Suprapubic skin (tissue), 4 donors: ENCODE measurements around the gene ZFHX3. TPM values are rescaled to one million over a fixed set of nuclear protein-coding genes. Genes with fewer than 3 reads are reported as not detected.
A peak's percentile ranks its signal among the peaks of the same experiment; 100 is the strongest.

Experiments used
- DNase-seq, 2 donors: peaks; one replicate each; pipeline ENCODE4 v3.0.0-alpha.2; 2019; ENCODE audit warnings: low spot score in 2 of 2
- H3K27ac ChIP-seq: fragments of 200-600 bp; sonication (generic); one replicate; pipeline ENCODE4 v1.5.1; 2019
- H3K27me3 ChIP-seq: fragments of 200-600 bp; sonication (generic); one replicate; pipeline ENCODE4 v1.5.1; 2019
- H3K36me3 ChIP-seq: fragments of 200-600 bp; sonication (generic); one replicate; pipeline ENCODE4 v1.5.1; 2019
- H3K4me1 ChIP-seq: fragments of 200-600 bp; sonication (generic); one replicate; pipeline ENCODE4 v1.5.1; 2019
- H3K4me3 ChIP-seq: fragments of 200-600 bp; sonication (generic); one replicate; pipeline ENCODE4 v1.5.1; 2019; ENCODE audit warnings: mild to moderate bottlenecking
- H3K9me3 ChIP-seq: fragments of 200-600 bp; sonication (generic); one replicate; pipeline ENCODE4 v1.5.1; 2019
- EP300 ChIP-seq: sonication (generic); formaldehyde crosslinking; IDR thresholded peaks from one replicate; pipeline ENCODE4 v1.6.1; 2017; ENCODE audit warnings: antibody characterized with exemption
- POLR2A ChIP-seq, 2 donors: fragments of 450-650 bp; IDR thresholded peaks; one replicate each; pipeline ENCODE4 v1.6.1; 2017; ENCODE audit warnings: antibody characterized with exemption in 2 of 2, mild to moderate bottlenecking in 2 of 2, moderate library complexity in 2 of 2
- POLR2AphosphoS5 ChIP-seq, 3 donors: sonication (generic); formaldehyde crosslinking; IDR thresholded peaks; one replicate each; pipeline ENCODE4 v1.6.1; 2017; ENCODE audit warnings: antibody characterized with exemption in 3 of 3
- WGBS: methylation state at CpG from one replicate; pipeline ENCODE4 v1.1.5; 2018; 5-methylcytosine and 5-hydroxymethylcytosine counted together
- total RNA-seq, 4 donors: library from RNA; depleted of rRNA; stranded (reverse); fragments of >200 nt; gene quantifications; one replicate each; pipeline ENCODE4 v1.1.0, GENCODE V29; 2016
- TF ChIP-seq, protein P1 (sequence below), 2 donors: fragments of 200-600 bp in 1 of 2; fragments of 450-650 bp in 1 of 2; sonication (generic) in 1 of 2; IDR thresholded peaks; one replicate each; pipeline ENCODE4 v1.5.1; 2016 to 2019; ENCODE audit warnings: antibody characterized with exemption in 2 of 2, mild to moderate bottlenecking in 1 of 2, moderate library complexity in 1 of 2

The ZFHX3 gene
- total RNA-seq, 4 donors from 2014 or later, result 10.4 to 16.1 (median 12.8) TPM

- no peak overlapping the region for H3K4me3 ChIP-seq
- no peaks in the 10 kb centered on the region for H3K36me3 ChIP-seq
- H3K27ac ChIP-seq, result peak overlapping the region; percentile 95
- no peak for TF ChIP-seq POLR2AphosphoS5 (IDR thresholded peaks at IDR 0.05)
- TF ChIP-seq EP300, result no peak
- WGBS, result 90% methylated on average over 4 of the region's 4 CpGs
- H3K27me3 ChIP-seq, result no peaks in the 10 kb centered on the region
- H3K9me3 ChIP-seq, result no peaks in the 10 kb centered on the region
- no peak for DNase-seq
- H3K4me1 ChIP-seq, result peaks cover 46% of the 10 kb centered on the region
These were observed 1.6 kb upstream of the ZFHX3 start for GRCh38 chr16:73049511-73049910.

- Histone ChIP-seq H3K4me3 (peak overlapping the region; percentile 86), H3K27ac (peak overlapping the region; percentile 95), H3K36me3 (no peaks in the 10 kb centered on the region), H3K4me1 (peaks cover 46% of the 10 kb centered on the region), H3K9me3 (no peaks in the 10 kb centered on the region), H3K27me3 (no peaks in the 10 kb centered on the region)
- TF ChIP-seq, protein P1, sequence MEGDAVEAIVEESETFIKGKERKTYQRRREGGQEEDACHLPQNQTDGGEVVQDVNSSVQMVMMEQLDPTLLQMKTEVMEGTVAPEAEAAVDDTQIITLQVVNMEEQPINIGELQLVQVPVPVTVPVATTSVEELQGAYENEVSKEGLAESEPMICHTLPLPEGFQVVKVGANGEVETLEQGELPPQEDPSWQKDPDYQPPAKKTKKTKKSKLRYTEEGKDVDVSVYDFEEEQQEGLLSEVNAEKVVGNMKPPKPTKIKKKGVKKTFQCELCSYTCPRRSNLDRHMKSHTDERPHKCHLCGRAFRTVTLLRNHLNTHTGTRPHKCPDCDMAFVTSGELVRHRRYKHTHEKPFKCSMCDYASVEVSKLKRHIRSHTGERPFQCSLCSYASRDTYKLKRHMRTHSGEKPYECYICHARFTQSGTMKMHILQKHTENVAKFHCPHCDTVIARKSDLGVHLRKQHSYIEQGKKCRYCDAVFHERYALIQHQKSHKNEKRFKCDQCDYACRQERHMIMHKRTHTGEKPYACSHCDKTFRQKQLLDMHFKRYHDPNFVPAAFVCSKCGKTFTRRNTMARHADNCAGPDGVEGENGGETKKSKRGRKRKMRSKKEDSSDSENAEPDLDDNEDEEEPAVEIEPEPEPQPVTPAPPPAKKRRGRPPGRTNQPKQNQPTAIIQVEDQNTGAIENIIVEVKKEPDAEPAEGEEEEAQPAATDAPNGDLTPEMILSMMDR (IDR thresholded peaks at IDR 0.05), result no peak
- TF ChIP-seq EP300, result no peak
- TF ChIP-seq POLR2AphosphoS5 (IDR thresholded peaks at IDR 0.05), result no peak
- no peak for TF ChIP-seq POLR2A (IDR thresholded peaks at IDR 0.05)
- 93% methylated on average over 8 of the region's 8 CpGs for WGBS
- no peak for DNase-seq
These were observed 1.2 kb upstream of the ZFHX3 start for GRCh38 chr16:73049091-73049490.

GRCh38 chr16:73048292-73049080 is 558 bp upstream of the ZFHX3 start:
- peak in 1 of 2 donors; percentile 84 for DNase-seq
- H3K27ac ChIP-seq, result peak overlapping the region; percentile 95
- 41% methylated on average over 13 of the region's 57 CpGs for WGBS
- peak overlapping the region; percentile 86 for H3K4me3 ChIP-seq
- TF ChIP-seq, protein P1 (IDR thresholded peaks at IDR 0.05), result no peak
- TF ChIP-seq POLR2AphosphoS5 (IDR thresholded peaks at IDR 0.05) (peak in 1 of 3 donors; percentile 13), POLR2A (IDR thresholded peaks at IDR 0.05) (no peak)
- H3K36me3 ChIP-seq, result no peaks in the 10 kb centered on the region
- H3K27me3 ChIP-seq, result no peaks in the 10 kb centered on the region
- H3K4me1 ChIP-seq, result peaks cover 47% of the 10 kb centered on the region
- no peaks in the 10 kb centered on the region for H3K9me3 ChIP-seq

DNA sequence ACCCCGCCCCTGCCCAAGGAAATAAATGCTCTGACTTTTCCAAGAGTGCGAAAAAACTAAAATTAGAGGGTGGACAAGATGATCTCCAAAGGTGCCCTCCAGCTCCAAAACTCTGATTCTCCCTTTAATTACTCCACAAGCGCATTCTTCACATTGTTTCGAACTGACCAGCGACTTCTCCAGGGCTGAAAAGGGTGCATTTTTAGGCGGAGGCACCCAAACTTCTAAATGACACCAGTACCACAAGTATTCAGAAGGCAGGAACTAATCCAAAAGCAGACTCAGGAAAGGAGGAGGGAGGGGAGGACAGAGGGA is 750 bp downstream of the ZFHX3 start:
- Histone ChIP-seq H3K9me3 (no peaks in the 10 kb centered on the region), H3K4me3 (peak overlapping the region; percentile 86), H3K36me3 (no peaks in the 10 kb centered on the region), H3K27me3 (no peaks in the 10 kb centered on the region), H3K4me1 (peaks cover 59% of the 10 kb centered on the region), H3K27ac (peak overlapping the region; percentile 95)
- TF ChIP-seq POLR2AphosphoS5 (IDR thresholded peaks at IDR 0.05), result peak in 1 of 3 donors; percentile 2
- TF ChIP-seq, protein P1 (IDR thresholded peaks at IDR 0.05), result no peak
- DNase-seq, result no peak
- 46% methylated on average over 6 of the region's 6 CpGs for WGBS

- Histone ChIP-seq H3K4me1 (peaks cover 59% of the 10 kb centered on the region), H3K27ac (peak overlapping the region; percentile 95)
- WGBS, result 43% methylated on average over 4 of the region's 4 CpGs
These were observed 1.1 kb downstream of the ZFHX3 start for GRCh38 chr16:73046849-73047214.

More at GRCh38 chr16:73046849-73047214, 1.1 kb downstream of the ZFHX3 start:
- DNase-seq, result no peak
- no peaks in the 10 kb centered on the region for H3K36me3 ChIP-seq
- no peaks in the 10 kb centered on the region for H3K27me3 ChIP-seq
- H3K4me3 ChIP-seq, result peak overlapping the region; percentile 86
- H3K9me3 ChIP-seq, result no peaks in the 10 kb centered on the region
- TF ChIP-seq POLR2AphosphoS5 (IDR thresholded peaks at IDR 0.05) (no peak), POLR2A (IDR thresholded peaks at IDR 0.05) (no peak), EP300 (no peak)
- TF ChIP-seq, protein P1 (IDR thresholded peaks at IDR 0.05), result no peak
